PC-3 (cell line): ENCODE data around the gene PTPRN2. TPM values are rescaled to one million over a fixed set of nuclear protein-coding genes. Genes with fewer than 3 reads are reported as not detected.

ENCODE experiments used
- ATAC-seq: fragments of 200-7000 bp; cut with Tn5 transposase; 2 replicates; pipeline ENCODE4 v1.9.1; 2020; ENCODE audit warnings: mild to moderate bottlenecking, moderate library complexity
- BruUV-seq: library from RNA; stranded (reverse); fragments of 400-500 nt; replicated peaks from 2 replicates; lab custom pipeline; 2021; lab: Mats Ljungman, UMichigan
- CTCF ChIA-PET: fragments of 300-600 bp; sonication (Branson Sonifier 250); formaldehyde crosslinking; loops from one replicate; lab custom pipeline; 2022; ENCODE audit warnings: antibody characterized with exemption; lab: Charles Lee
- POLR2A ChIA-PET: fragments of 300-600 bp; sonication (Branson Sonifier 250); formaldehyde crosslinking; loops from one replicate; lab custom pipeline; 2022; ENCODE audit warnings: antibody characterized with exemption; ENCODE audit not compliant: unreplicated experiment; lab: Charles Lee
- DNase-seq: peaks from one replicate; pipeline ENCODE4 v3.0.0-alpha.2; 2015
- H2AFZ ChIP-seq: fragments of 300-600 bp; sonication (generic); 2 replicates; pipeline ENCODE4 v1.6.0; 2016; ENCODE audit warnings: antibody characterized with exemption, low read length
- H3F3A ChIP-seq: fragments of 300-600 bp; sonication (generic); one replicate; pipeline ENCODE4 v1.6.0; 2017; ENCODE audit warnings: antibody characterized with exemption, low read length, control low read depth, mild to moderate bottlenecking; ENCODE audit not compliant: unreplicated experiment
- H3K27ac ChIP-seq: fragments of 300-600 bp; sonication (generic); 2 replicates; pipeline ENCODE4 v1.5.1; 2016; ENCODE audit warnings: mild to moderate bottlenecking, low read length
- H3K27me3 ChIP-seq: fragments of 300-600 bp; sonication (generic); 2 replicates; pipeline ENCODE4 v1.6.1; 2016; ENCODE audit warnings: low read length, mixed read lengths
- H3K36me3 ChIP-seq: fragments of 300-600 bp; sonication (generic); 2 replicates; pipeline ENCODE4 v1.6.1; 2016; ENCODE audit warnings: low read depth, mixed run types, low read length, mixed read lengths
- H3K4me1 ChIP-seq: fragments of 300-600 bp; sonication (generic); 2 replicates; pipeline ENCODE4 v1.5.1; 2016; ENCODE audit warnings: low read length; ENCODE audit not compliant: insufficient read depth
- H3K4me2 ChIP-seq: fragments of 300-600 bp; sonication (generic); 2 replicates; pipeline ENCODE4 v1.6.0; 2016; ENCODE audit warnings: low read length
- H3K4me3 ChIP-seq: fragments of 300-600 bp; sonication (generic); 2 replicates; pipeline ENCODE4 v1.5.1; 2016; ENCODE audit warnings: mild to moderate bottlenecking, low read length, mixed read lengths
- H3K79me2 ChIP-seq: fragments of 300-600 bp; sonication (generic); 2 replicates; pipeline ENCODE4 v1.6.1; 2017; ENCODE audit warnings: low read length, mixed read lengths
- H3K9ac ChIP-seq: fragments of 300-600 bp; sonication (generic); 2 replicates; pipeline ENCODE4 v1.6.0; 2016; ENCODE audit warnings: mild to moderate bottlenecking, low read length
- H3K9me2 ChIP-seq: fragments of 300-600 bp; sonication (generic); replicated peaks from 2 replicates; pipeline ENCODE4 v1.6.1; 2016; ENCODE audit warnings: mixed run types, low read length, mixed read lengths
- H3K9me3 ChIP-seq: fragments of 300-600 bp; sonication (generic); 2 replicates; pipeline ENCODE4 v1.6.1; 2016; ENCODE audit warnings: low read length, mixed read lengths
- H4K20me1 ChIP-seq: fragments of 300-600 bp; sonication (generic); 2 replicates; pipeline ENCODE4 v1.6.1; 2016; ENCODE audit warnings: low read length, mixed read lengths
- CTCF ChIP-seq: fragments of 300-600 bp; sonication (generic); conservative IDR thresholded peaks from 2 replicates; pipeline ENCODE4 v1.5.1; 2017; ENCODE audit warnings: antibody characterized with exemption, low read depth, mild to moderate bottlenecking, low read length
- EZH2 ChIP-seq: fragments of 300-600 bp; sonication (generic); IDR thresholded peaks from one replicate; pipeline ENCODE4 v1.6.1; 2017; ENCODE audit warnings: antibody characterized with exemption, mild to moderate bottlenecking, low read length; ENCODE audit not compliant: unreplicated experiment
- EZH2phosphoT487 ChIP-seq: fragments of 300-600 bp; sonication (generic); IDR thresholded peaks from 2 replicates; pipeline ENCODE4 v1.6.1; 2018; ENCODE audit warnings: mild to moderate bottlenecking, antibody characterized with exemption, low read length, borderline replicate concordance
- intact Hi-C: fragments of 100-400 bp; cut with micrococcal nuclease; formaldehyde crosslinking; loops from 2 replicates; pipeline ENCODE4 v1.9.0; 2023
- total RNA-seq: library from RNA; depleted of rRNA; stranded (reverse); fragments of >200 nt; gene quantifications from 2 replicates; pipeline ENCODE4 v1.2.3, GENCODE V29; 2014

The PTPRN2 gene
- total RNA-seq, 1 experiment from 2014 or later: 3.2 TPM

GRCh38 chr7:158568974-158569857 is 18.4 kb downstream of the PTPRN2 start:
- H3K4me2 ChIP-seq: no peak overlapping the region
- H2AFZ ChIP-seq: no peak overlapping the region
- CTCF ChIA-PET: no interaction called here
- no peak overlapping the region for H3K9ac ChIP-seq
- peaks cover 16% of the 10 kb centered on the region for H3K27me3 ChIP-seq
- no peak overlapping the region for H3K4me3 ChIP-seq
- POLR2A ChIA-PET: no interaction called here
- no peaks in the 10 kb centered on the region for H4K20me1 ChIP-seq
- DNase-seq: no peak
- TF ChIP-seq CTCF: no peak
- no peak for TF ChIP-seq EZH2phosphoT487
- ATAC-seq: no peak
- no peaks in the 10 kb centered on the region for H3K36me3 ChIP-seq
- H3K4me1 ChIP-seq: no peaks in the 10 kb centered on the region
- BruUV-seq: no TSS peak
- no peaks in the 10 kb centered on the region for H3K9me2 ChIP-seq
- intact Hi-C loops: no loop called here
- no peaks in the 10 kb centered on the region for H3F3A ChIP-seq
- H3K79me2 ChIP-seq: no peaks in the 10 kb centered on the region
- no peak overlapping the region for H3K27ac ChIP-seq
- H3K9me3 ChIP-seq: no peaks in the 10 kb centered on the region

GRCh38 chr7:158567153-158567603 is 20.4 kb downstream of the PTPRN2 start:
- no TSS peak for BruUV-seq
- CTCF ChIA-PET: no interaction called here
- intact Hi-C loops: no loop called here
- Histone ChIP-seq H3F3A (no peaks in the 10 kb centered on the region), H3K79me2 (no peaks in the 10 kb centered on the region), H3K27ac (no peak overlapping the region), H3K4me3 (no peak overlapping the region), H3K9me3 (no peaks in the 10 kb centered on the region), H3K27me3 (peaks cover 35% of the 10 kb centered on the region), H3K9ac (no peak overlapping the region), H3K9me2 (no peaks in the 10 kb centered on the region), H3K4me1 (no peaks in the 10 kb centered on the region), H4K20me1 (no peaks in the 10 kb centered on the region), H3K36me3 (no peaks in the 10 kb centered on the region), H2AFZ (no peak overlapping the region), H3K4me2 (no peak overlapping the region)
- DNase-seq (no peak), ATAC-seq (no peak)
- POLR2A ChIA-PET: no interaction called here
- no peak for TF ChIP-seq EZH2phosphoT487
- TF ChIP-seq CTCF: no peak
- TF ChIP-seq EZH2: no peak

- Histone ChIP-seq H3K9me2 (no peaks in the 10 kb centered on the region), H4K20me1 (no peaks in the 10 kb centered on the region), H3K27me3 (peaks cover 60% of the 10 kb centered on the region), H3K9me3 (no peaks in the 10 kb centered on the region), H3K27ac (no peak overlapping the region), H3K4me2 (no peak overlapping the region), H3F3A (no peaks in the 10 kb centered on the region), H2AFZ (no peak overlapping the region), H3K79me2 (no peaks in the 10 kb centered on the region), H3K4me1 (no peaks in the 10 kb centered on the region), H3K36me3 (no peaks in the 10 kb centered on the region), H3K4me3 (no peak overlapping the region), H3K9ac (no peak overlapping the region)
- DNase-seq: no peak
- ATAC-seq: no peak
- ChIA-PET CTCF (no interaction called here), POLR2A (no interaction called here)
- TF ChIP-seq EZH2phosphoT487 (no peak), CTCF (no peak), EZH2 (no peak)
- intact Hi-C loops: no loop called here
- BruUV-seq: no TSS peak
Observed at GRCh38 chr7:158564663-158565035, 23.0 kb downstream of the PTPRN2 start.
